GM19328 (cell line): ENCODE results near the gene ZNF784.

Source experiments
- ATAC-seq: cut with Tn5 transposase; IDR thresholded peaks from one replicate; pipeline ENCODE4 v1.9.1; 2021; ENCODE audit warnings: mild to moderate bottlenecking, moderate library complexity; ENCODE audit not compliant: unreplicated experiment

The ZNF784 gene

GRCh38 chr19:55624109-55625003 lies at the start of gene ZNF784:
Gene ZNF784, minus strand, starts transcription at chr19:55624566. Its CDS starts 5 bp downstream, at chr19:55624561.
- peak; percentile 51 for ATAC-seq

- ATAC-seq: no peak
Observed at GRCh38 chr19:55673889-55674288, 49.5 kb upstream of the ZNF784 start.

- no peak for ATAC-seq
Observed at GRCh38 chr19:55673465-55673864, 49.1 kb upstream of the ZNF784 start.

- no peak for ATAC-seq
Observed at GRCh38 chr19:55672418-55672817, 48.1 kb upstream of the ZNF784 start.

- ATAC-seq: no peak
Observed at GRCh38 chr19:55671054-55671378, 46.6 kb upstream of the ZNF784 start.

GRCh38 chr19:55670280-55671053 lies 46.1 kb upstream of the ZNF784 start:
- ATAC-seq: no peak

- no peak for ATAC-seq
Observed at GRCh38 chr19:55669418-55670279, 45.3 kb upstream of the ZNF784 start.

GRCh38 chr19:55668603-55669348 lies 44.4 kb upstream of the ZNF784 start:
- no peak for ATAC-seq

- no peak for ATAC-seq
Observed at GRCh38 chr19:55667958-55668357, 43.6 kb upstream of the ZNF784 start.

GRCh38 chr19:55667511-55667910 lies 43.1 kb upstream of the ZNF784 start:
- no peak for ATAC-seq

GRCh38 chr19:55667006-55667381 lies 42.6 kb upstream of the ZNF784 start:
- no peak for ATAC-seq

- no peak for ATAC-seq
Observed at GRCh38 chr19:55666343-55667005, 42.1 kb upstream of the ZNF784 start.

GRCh38 chr19:55663846-55664536 lies 39.6 kb upstream of the ZNF784 start:
- no peak for ATAC-seq

GRCh38 chr19:55661826-55662225 lies 37.5 kb upstream of the ZNF784 start:
- no peak for ATAC-seq

- ATAC-seq: no peak
Observed at GRCh38 chr19:55660991-55661390, 36.6 kb upstream of the ZNF784 start.

GRCh38 chr19:55660404-55660803 lies 36.0 kb upstream of the ZNF784 start:
- no peak for ATAC-seq

- no peak for ATAC-seq
Observed at GRCh38 chr19:55659822-55660221, 35.5 kb upstream of the ZNF784 start.

GRCh38 chr19:55658846-55659459 lies 34.6 kb upstream of the ZNF784 start:
- no peak for ATAC-seq
